GM19043 (cell line): Measurements from ENCODE around the gene HEXD.
A peak's percentile ranks its signal among the peaks of the same experiment; 100 is the strongest.
"Not testable (repeated sequence)": the region's sequence is repeated elsewhere in the genome, so short reads cannot be mapped to it uniquely, and the experiment has no call there.

Experiments used
- ATAC-seq: cut with Tn5 transposase; IDR thresholded peaks from one replicate; pipeline ENCODE4 v1.9.1; 2021; ENCODE audit warnings: low read depth; ENCODE audit not compliant: unreplicated experiment

HEXD gene

GRCh38 chr17:82418001-82418986 lies at the start of gene HEXD, which contains the start of gene OGFOD3:
Gene HEXD, plus strand, starts transcription at chr17:82418347. Its CDS starts 1,453 bp downstream, at chr17:82419800.
Gene OGFOD3, minus strand, starts transcription at chr17:82418586. Its CDS starts 101 bp downstream, at chr17:82418485.
- peak; percentile 62 for ATAC-seq

- no peak for ATAC-seq
Observed at GRCh38 chr17:82369211-82369610, 48.9 kb upstream of the HEXD start.

- ATAC-seq = no peak
Observed at GRCh38 chr17:82370471-82371332, 47.4 kb upstream of the HEXD start.

GRCh38 chr17:82371333-82372248 lies 46.6 kb upstream of the HEXD start, which contains the start of gene UTS2R:
Gene UTS2R, plus strand, starts transcription at chr17:82371765. Its CDS starts 2,560 bp downstream, at chr17:82374325.
- ATAC-seq = no peak

GRCh38 chr17:82372249-82373071 lies 45.7 kb upstream of the HEXD start:
- ATAC-seq = no peak

- not testable (repeated sequence) for ATAC-seq
Observed at GRCh38 chr17:82373072-82373452, 45.1 kb upstream of the HEXD start.

GRCh38 chr17:82373731-82374625 lies 44.2 kb upstream of the HEXD start:
- ATAC-seq = no peak

GRCh38 chr17:82374626-82375331 lies 43.4 kb upstream of the HEXD start:
- no peak for ATAC-seq

- no peak for ATAC-seq
Observed at GRCh38 chr17:82375359-82376041, 42.6 kb upstream of the HEXD start.

- ATAC-seq = no peak
Observed at GRCh38 chr17:82376042-82376730, 42.0 kb upstream of the HEXD start.

- ATAC-seq = not testable (repeated sequence)
Observed at GRCh38 chr17:82377294-82377693, 40.9 kb upstream of the HEXD start.

GRCh38 chr17:82377924-82378740 lies 40.0 kb upstream of the HEXD start:
- ATAC-seq = no peak

- ATAC-seq = no peak
Observed at GRCh38 chr17:82378741-82379021, 39.5 kb upstream of the HEXD start.

GRCh38 chr17:82380860-82381702 lies 37.1 kb upstream of the HEXD start:
- no peak for ATAC-seq

- ATAC-seq = not testable (repeated sequence)
Observed at GRCh38 chr17:82381703-82382009, 36.5 kb upstream of the HEXD start.
